ENCODE results near the gene NAPA.

DNA sequence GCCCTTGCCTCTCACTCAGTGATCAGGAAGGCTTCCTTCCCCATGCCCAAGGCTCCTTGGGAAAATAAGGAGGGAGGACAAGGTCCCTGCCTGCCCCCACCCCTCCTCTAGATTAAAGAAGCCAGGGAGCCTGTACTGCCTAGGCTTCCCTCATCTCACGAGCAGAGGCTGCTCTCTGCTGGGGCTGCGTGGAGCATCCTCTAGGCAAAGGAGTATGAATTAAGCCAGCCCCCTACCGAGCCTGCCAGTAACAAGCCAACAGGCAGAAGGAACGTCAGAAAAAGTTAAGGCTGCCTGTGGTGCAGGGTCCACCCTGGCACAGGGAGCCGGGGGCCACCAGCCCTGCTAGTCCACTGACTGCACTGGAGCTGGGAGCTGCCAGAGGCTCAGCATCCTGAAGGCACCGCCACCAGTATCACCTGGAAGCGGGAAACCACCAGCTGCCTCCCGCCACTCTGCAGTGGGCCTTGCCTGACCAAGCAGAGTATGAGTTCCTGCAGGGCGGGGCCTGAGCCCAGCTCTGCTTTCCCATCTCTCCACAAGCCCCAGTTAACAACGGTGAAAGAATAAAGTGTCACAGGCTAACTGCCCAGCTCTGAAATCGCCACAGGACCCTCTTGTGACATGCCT, 6.8 kb downstream of the NAPA start:
- TF ChIP-seq POLR2A (IDR thresholded peaks at IDR 0.05) (no peak), CTCF (IDR thresholded peaks at IDR 0.05) (no peak), EP300 (IDR thresholded peaks at IDR 0.05; ENCODE audit: low read depth) (no peak)
